Measurements from ENCODE around the gene STIP1. TPM values are rescaled to one million over a fixed set of nuclear protein-coding genes. Genes with fewer than 3 reads are reported as not detected.

Gene STIP1
- total RNA-seq, 1 experiment from 2014 or later, result 101 TPM

DNA sequence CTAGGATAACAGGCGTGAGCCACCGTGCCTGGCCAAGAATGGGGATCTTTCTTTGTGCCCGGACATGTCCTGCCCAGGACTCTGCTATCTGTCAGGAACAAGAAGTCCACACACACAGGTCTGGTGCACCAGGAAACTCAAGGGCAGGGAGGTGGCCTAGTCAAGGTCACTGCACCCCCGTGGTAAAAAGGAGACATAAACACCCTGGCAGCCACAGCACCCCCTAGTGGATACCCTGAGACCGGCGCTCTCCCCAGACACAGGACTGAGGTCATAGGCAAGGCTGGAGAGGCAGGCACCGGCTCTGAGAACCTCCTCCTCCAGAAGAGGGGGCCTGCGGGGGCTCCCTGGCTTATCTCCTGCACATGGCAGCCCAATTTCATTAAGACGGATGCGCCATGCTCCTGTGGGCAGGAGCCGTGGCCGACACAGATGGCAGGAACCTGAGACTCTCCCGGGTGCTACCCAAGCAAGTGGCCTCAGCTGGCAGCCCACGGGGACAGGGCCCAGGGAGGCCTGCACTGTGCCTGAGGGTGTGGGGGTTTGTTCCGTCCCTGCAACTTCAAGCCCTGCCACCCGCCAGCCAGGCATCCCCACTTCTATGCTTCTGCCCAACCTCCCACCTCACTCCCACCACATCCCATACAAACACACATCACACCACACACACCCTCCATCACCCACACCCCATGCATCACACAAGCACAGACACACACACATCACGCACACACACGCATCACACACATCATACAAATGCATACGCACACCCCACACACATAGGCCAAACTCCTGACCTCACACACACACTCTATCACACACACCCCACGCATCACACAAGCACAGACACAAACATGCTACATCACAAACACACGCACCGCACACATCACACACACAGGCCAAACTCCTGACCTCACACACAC lies 39.7 kb upstream of the STIP1 start:
- Histone ChIP-seq H3K4me1 (ENCODE audit: low read length) (no peaks in the 10 kb centered on the region), H2AFZ (ENCODE audit: low read length) (no peak overlapping the region), H3K36me3 (ENCODE audit: insufficient read depth, low read length) (no peaks in the 10 kb centered on the region), H3K9me3 (ENCODE audit: low read length) (no peaks in the 10 kb centered on the region), H4K20me1 (ENCODE audit: insufficient read depth, low read depth, low read length) (no peaks in the 10 kb centered on the region), H3K27me3 (ENCODE audit: low read length) (no peaks in the 10 kb centered on the region), H3K79me2 (ENCODE audit: low read length) (no peaks in the 10 kb centered on the region), H3K9me2 (replicated peaks; ENCODE audit: insufficient read depth, low read length) (no peaks in the 10 kb centered on the region), H3K4me2 (ENCODE audit: low read depth, low read length, poor library complexity, severe bottlenecking) (no peak overlapping the region), H3K9ac (ENCODE audit: low read length) (no peak overlapping the region), H3K27ac (ENCODE audit: low read length) (no peak overlapping the region), H3K4me3 (ENCODE audit: low read length) (no peak overlapping the region)
- DNase-seq, result peak; percentile 92

DNA sequence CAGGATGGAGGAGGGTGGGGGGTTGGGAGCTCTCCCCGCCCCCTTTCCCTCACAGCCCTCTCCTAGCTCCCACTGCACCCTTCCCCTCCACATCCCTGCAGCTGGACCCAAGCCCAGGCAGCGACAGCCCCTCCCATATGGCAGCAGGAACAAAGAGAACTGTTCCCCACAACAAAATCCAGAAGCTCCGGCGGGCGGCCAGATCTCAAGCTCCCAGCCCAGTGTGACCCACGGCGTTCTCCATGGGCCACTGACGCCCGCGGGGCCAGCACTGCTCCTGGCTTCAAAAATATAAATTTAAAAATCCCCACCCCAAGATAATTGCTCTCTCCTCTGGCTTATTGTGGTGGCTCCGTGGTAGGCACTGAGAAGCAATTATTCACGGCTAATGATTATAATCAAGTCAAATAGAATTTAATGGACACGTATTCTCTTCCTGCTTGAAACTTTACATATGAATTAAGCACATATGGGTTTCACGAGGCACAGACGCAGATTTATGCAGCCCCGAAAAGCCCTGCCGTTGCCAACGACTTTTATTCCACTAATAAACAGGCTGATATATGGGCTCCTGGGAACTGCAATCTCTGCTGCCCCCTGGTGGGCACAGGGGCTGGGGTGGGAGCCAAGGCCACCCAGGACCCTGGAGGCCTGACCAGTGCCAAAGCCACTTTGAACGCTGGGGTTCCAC lies 37.6 kb upstream of the STIP1 start:
- no peaks in the 10 kb centered on the region for H3K36me3 ChIP-seq (ENCODE audit: insufficient read depth, low read length)

DNA sequence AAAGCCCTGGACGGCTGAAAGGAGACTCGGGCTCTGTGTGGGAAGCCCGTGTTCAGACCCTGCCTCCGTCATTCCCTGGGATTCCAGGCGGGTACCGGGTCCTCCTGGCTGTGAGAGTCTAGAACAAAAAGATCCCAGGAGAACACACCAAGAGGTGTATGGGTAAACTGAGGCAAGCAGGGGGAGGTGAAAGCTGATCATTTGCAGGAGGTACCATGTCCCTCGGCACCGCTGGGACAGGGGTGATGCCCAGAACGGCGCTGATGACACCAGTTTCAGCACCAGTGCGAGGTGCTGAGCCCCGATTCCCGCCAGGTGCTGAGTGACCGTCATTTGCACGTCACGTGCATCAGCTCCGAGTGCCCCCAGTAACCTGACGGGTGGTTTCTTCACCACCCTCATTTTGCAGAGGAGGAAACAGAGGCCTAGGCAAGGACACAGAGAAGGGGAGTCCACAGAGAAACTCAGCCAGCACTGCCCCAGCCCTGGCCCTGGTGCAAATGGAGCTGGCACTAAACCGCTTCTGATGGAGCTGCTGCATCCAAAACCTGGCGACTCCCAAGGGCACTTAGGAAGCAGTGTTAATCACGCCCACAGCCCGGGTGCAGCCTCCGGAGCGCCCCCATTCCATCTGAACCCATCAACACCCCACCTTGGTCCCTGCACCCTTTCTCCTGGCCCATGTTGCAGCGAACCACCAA lies 36.9 kb upstream of the STIP1 start:
- Histone ChIP-seq H3K4me1 (ENCODE audit: low read length) (no peaks in the 10 kb centered on the region), H2AFZ (ENCODE audit: low read length) (no peak overlapping the region), H3K36me3 (ENCODE audit: insufficient read depth, low read length) (no peaks in the 10 kb centered on the region), H4K20me1 (ENCODE audit: insufficient read depth, low read depth, low read length) (no peaks in the 10 kb centered on the region), H3K79me2 (ENCODE audit: low read length) (no peaks in the 10 kb centered on the region), H3K4me2 (ENCODE audit: low read depth, low read length, poor library complexity, severe bottlenecking) (no peak overlapping the region), H3K9ac (ENCODE audit: low read length) (no peak overlapping the region), H3K9me2 (replicated peaks; ENCODE audit: insufficient read depth, low read length) (no peaks in the 10 kb centered on the region), H3K4me3 (ENCODE audit: low read length) (no peak overlapping the region), H3K27me3 (ENCODE audit: low read length) (no peaks in the 10 kb centered on the region), H3K9me3 (ENCODE audit: low read length) (no peaks in the 10 kb centered on the region), H3K27ac (ENCODE audit: low read length) (no peak overlapping the region)
- no peak for DNase-seq

More for the DNA sequence above, 37.6 kb upstream of the STIP1 start:
- Histone ChIP-seq H3K9me2 (replicated peaks; ENCODE audit: insufficient read depth, low read length) (no peaks in the 10 kb centered on the region), H2AFZ (ENCODE audit: low read length) (no peak overlapping the region), H3K79me2 (ENCODE audit: low read length) (no peaks in the 10 kb centered on the region), H3K27ac (ENCODE audit: low read length) (no peak overlapping the region), H3K4me2 (ENCODE audit: low read depth, low read length, poor library complexity, severe bottlenecking) (no peak overlapping the region), H3K4me1 (ENCODE audit: low read length) (no peaks in the 10 kb centered on the region), H3K9ac (ENCODE audit: low read length) (no peak overlapping the region), H3K4me3 (ENCODE audit: low read length) (no peak overlapping the region), H4K20me1 (ENCODE audit: insufficient read depth, low read depth, low read length) (no peaks in the 10 kb centered on the region), H3K9me3 (ENCODE audit: low read length) (no peaks in the 10 kb centered on the region), H3K27me3 (ENCODE audit: low read length) (no peaks in the 10 kb centered on the region)
- peak; percentile 91 for DNase-seq

- no peak overlapping the region for H3K27ac ChIP-seq (ENCODE audit: low read length)
- no peaks in the 10 kb centered on the region for H3K9me2 ChIP-seq (replicated peaks; ENCODE audit: insufficient read depth, low read length)
- H4K20me1 ChIP-seq (ENCODE audit: insufficient read depth, low read depth, low read length), result no peaks in the 10 kb centered on the region
- no peak overlapping the region for H3K4me2 ChIP-seq (ENCODE audit: low read depth, low read length, poor library complexity, severe bottlenecking)
- no peaks in the 10 kb centered on the region for H3K4me1 ChIP-seq (ENCODE audit: low read length)
- no peaks in the 10 kb centered on the region for H3K79me2 ChIP-seq (ENCODE audit: low read length)
- no peak overlapping the region for H3K4me3 ChIP-seq (ENCODE audit: low read length)
- no peak overlapping the region for H3K9ac ChIP-seq (ENCODE audit: low read length)
- no peaks in the 10 kb centered on the region for H3K36me3 ChIP-seq (ENCODE audit: insufficient read depth, low read length)
- no peak overlapping the region for H2AFZ ChIP-seq (ENCODE audit: low read length)
- no peaks in the 10 kb centered on the region for H3K27me3 ChIP-seq (ENCODE audit: low read length)
- H3K9me3 ChIP-seq (ENCODE audit: low read length), result no peaks in the 10 kb centered on the region
- no peak for DNase-seq
Observed at GRCh38 chr11:64150051-64150450, 35.9 kb upstream of the STIP1 start.

DNA sequence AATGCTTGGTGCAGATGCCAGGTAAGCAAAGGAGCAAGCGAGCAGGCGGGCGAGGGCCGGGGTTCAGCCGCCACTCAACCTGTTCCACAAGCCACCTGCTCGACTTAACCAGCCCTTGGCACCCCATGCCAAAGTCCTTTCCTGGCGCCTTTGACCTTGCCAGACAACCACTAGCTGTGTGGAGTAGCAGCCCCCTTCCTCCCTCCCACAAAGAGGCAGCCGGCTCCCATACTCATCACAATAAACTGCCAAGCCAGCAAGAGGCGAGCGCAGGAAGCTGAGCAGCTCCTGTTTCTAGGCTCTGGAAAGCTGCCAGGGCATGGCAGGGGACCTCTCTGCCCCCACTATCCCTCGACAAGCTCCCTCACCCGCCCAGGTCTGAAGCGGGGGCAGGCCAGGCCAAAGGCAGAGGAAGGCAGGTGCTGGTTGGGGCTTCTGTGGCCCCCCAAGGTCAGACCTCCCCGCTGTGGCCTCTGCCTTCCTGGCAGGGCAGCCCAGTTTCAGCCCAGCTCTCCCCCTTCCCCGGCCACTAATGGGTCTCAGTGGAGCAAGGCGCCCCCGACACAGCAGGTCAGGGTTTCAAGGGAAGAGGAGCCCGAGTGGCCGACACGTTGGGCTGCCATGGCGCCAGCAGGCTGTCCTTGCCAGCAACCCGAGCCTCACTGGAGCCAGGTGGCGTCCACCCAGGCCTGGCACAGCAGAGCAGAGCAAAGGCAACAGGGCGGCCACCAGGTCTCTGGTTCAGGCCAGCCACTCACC lies 35.3 kb upstream of the STIP1 start:
- no peaks in the 10 kb centered on the region for H3K9me3 ChIP-seq (ENCODE audit: low read length)
- no peaks in the 10 kb centered on the region for H3K9me2 ChIP-seq (replicated peaks; ENCODE audit: insufficient read depth, low read length)
- no peak for DNase-seq
- no peak overlapping the region for H2AFZ ChIP-seq (ENCODE audit: low read length)
- H3K4me2 ChIP-seq (ENCODE audit: low read depth, low read length, poor library complexity, severe bottlenecking), result no peak overlapping the region
- H3K9ac ChIP-seq (ENCODE audit: low read length), result no peak overlapping the region
- no peak overlapping the region for H3K27ac ChIP-seq (ENCODE audit: low read length)
- H3K27me3 ChIP-seq (ENCODE audit: low read length), result no peaks in the 10 kb centered on the region
- no peak overlapping the region for H3K4me3 ChIP-seq (ENCODE audit: low read length)
- no peaks in the 10 kb centered on the region for H3K79me2 ChIP-seq (ENCODE audit: low read length)
- H3K4me1 ChIP-seq (ENCODE audit: low read length), result no peaks in the 10 kb centered on the region
- no peaks in the 10 kb centered on the region for H3K36me3 ChIP-seq (ENCODE audit: insufficient read depth, low read length)
- no peaks in the 10 kb centered on the region for H4K20me1 ChIP-seq (ENCODE audit: insufficient read depth, low read depth, low read length)

- no peak overlapping the region for H3K4me3 ChIP-seq (ENCODE audit: low read length)
- no peaks in the 10 kb centered on the region for H3K4me1 ChIP-seq (ENCODE audit: low read length)
- H3K27me3 ChIP-seq (ENCODE audit: low read length), result no peaks in the 10 kb centered on the region
- no peak overlapping the region for H3K9ac ChIP-seq (ENCODE audit: low read length)
- no peaks in the 10 kb centered on the region for H3K9me3 ChIP-seq (ENCODE audit: low read length)
- H2AFZ ChIP-seq (ENCODE audit: low read length), result no peak overlapping the region
- H3K9me2 ChIP-seq (replicated peaks; ENCODE audit: insufficient read depth, low read length), result no peaks in the 10 kb centered on the region
- no peaks in the 10 kb centered on the region for H3K36me3 ChIP-seq (ENCODE audit: insufficient read depth, low read length)
- H3K4me2 ChIP-seq (ENCODE audit: low read depth, low read length, poor library complexity, severe bottlenecking), result no peak overlapping the region
- H3K79me2 ChIP-seq (ENCODE audit: low read length), result no peaks in the 10 kb centered on the region
- no peak overlapping the region for H3K27ac ChIP-seq (ENCODE audit: low read length)
- DNase-seq, result no peak
- H4K20me1 ChIP-seq (ENCODE audit: insufficient read depth, low read depth, low read length), result no peaks in the 10 kb centered on the region
Observed at GRCh38 chr11:64151337-64151736, 34.6 kb upstream of the STIP1 start.

DNA sequence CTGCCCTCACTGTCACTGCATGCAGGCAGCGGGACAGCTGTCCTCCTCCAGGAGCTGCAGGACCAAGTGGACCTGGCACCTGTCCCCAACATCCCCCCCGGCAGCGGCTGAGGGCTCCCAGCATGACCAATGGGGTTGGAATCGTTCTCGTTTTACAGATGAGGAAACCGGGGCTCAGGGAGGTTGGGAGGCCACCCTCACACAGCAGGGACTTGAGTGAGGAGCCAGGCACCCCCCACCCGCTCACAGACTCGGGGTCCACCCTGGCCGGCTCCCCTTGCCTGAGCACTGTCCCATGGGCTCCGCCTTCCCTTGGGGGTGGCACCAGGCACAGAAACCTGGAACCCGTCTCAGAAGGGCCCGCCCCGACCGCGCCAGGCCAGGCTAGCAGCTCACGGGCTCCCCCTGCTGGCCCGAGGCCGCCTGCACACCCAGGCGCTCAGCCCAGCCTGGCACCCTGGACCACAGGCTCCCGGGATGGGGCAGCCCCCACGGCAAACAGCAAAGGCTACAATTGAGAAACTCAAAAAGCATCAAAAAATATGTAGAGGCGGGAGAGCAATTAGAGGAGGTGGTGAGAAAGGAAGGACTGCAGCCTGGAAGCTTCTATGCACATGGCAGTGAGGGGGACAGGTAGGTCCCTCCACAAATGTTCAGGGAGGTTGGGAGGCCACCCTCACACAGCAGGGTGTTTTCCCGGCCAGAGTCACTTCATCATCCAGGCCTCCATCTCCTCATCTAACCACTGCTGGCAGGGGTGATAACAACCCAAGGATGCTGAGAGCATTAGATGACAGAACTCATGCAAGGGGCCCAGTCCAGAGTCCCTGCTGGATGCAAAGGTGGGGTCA lies 32.9 kb upstream of the STIP1 start:
- Histone ChIP-seq H3K9me2 (replicated peaks; ENCODE audit: insufficient read depth, low read length) (no peaks in the 10 kb centered on the region), H3K27ac (ENCODE audit: low read length) (no peak overlapping the region), H3K4me2 (ENCODE audit: low read depth, low read length, poor library complexity, severe bottlenecking) (no peak overlapping the region), H3K4me1 (ENCODE audit: low read length) (no peaks in the 10 kb centered on the region), H3K9ac (ENCODE audit: low read length) (no peak overlapping the region), H3K27me3 (ENCODE audit: low read length) (no peaks in the 10 kb centered on the region), H3K36me3 (ENCODE audit: insufficient read depth, low read length) (no peaks in the 10 kb centered on the region), H3K79me2 (ENCODE audit: low read length) (no peaks in the 10 kb centered on the region), H3K9me3 (ENCODE audit: low read length) (no peaks in the 10 kb centered on the region), H2AFZ (ENCODE audit: low read length) (no peak overlapping the region), H3K4me3 (ENCODE audit: low read length) (no peak overlapping the region), H4K20me1 (ENCODE audit: insufficient read depth, low read depth, low read length) (no peaks in the 10 kb centered on the region)
- DNase-seq, result peak; percentile 86
